Parathyroid adenoma (tissue), 2 donors: ENCODE results near the gene CCDC188.

Source experiments
- H2AFZ ChIP-seq: fragments of 300-600 bp; sonication (generic); one replicate; pipeline ENCODE4 v1.7.0; 2017; ENCODE audit warnings: antibody characterized with exemption, mild to moderate bottlenecking
- H3K27ac ChIP-seq: fragments of 300-600 bp; sonication (generic); one replicate; pipeline ENCODE4 v1.7.0; 2017
- H3K27me3 ChIP-seq: fragments of 300-600 bp; sonication (generic); one replicate; pipeline ENCODE4 v1.7.0; 2017; ENCODE audit warnings: low read length; ENCODE audit not compliant: control insufficient read depth, insufficient read depth
- H3K36me3 ChIP-seq: fragments of 300-600 bp; sonication (generic); one replicate; pipeline ENCODE4 v1.7.0; 2017; ENCODE audit warnings: low read length; ENCODE audit not compliant: control insufficient read depth, insufficient read depth
- H3K4me1 ChIP-seq: fragments of 300-600 bp; sonication (generic); one replicate; pipeline ENCODE4 v1.7.0; 2017; ENCODE audit warnings: control low read depth
- H3K4me2 ChIP-seq: fragments of 300-600 bp; sonication (generic); one replicate; pipeline ENCODE4 v1.7.0; 2017; ENCODE audit warnings: low read length
- H3K4me3 ChIP-seq: fragments of 300-600 bp; sonication (generic); one replicate; pipeline ENCODE4 v1.7.0; 2017; ENCODE audit warnings: low read depth, low read length
- H3K79me2 ChIP-seq: fragments of 300-600 bp; sonication (generic); one replicate; pipeline ENCODE4 v1.7.0; 2017; ENCODE audit warnings: control low read depth
- H3K9ac ChIP-seq: fragments of 300-600 bp; sonication (generic); one replicate; pipeline ENCODE4 v1.7.0; 2017; ENCODE audit warnings: mild to moderate bottlenecking
- H3K9me3 ChIP-seq: fragments of 300-600 bp; sonication (generic); one replicate; pipeline ENCODE4 v1.7.0; 2017; ENCODE audit warnings: low read length; ENCODE audit not compliant: control insufficient read depth
- CTCF ChIP-seq: fragments of 300-600 bp; sonication (generic); IDR thresholded peaks from one replicate; pipeline ENCODE4 v1.7.0; 2017; ENCODE audit warnings: antibody characterized with exemption, mild to moderate bottlenecking
- donor health status: primary hyperparathyroidism.

Gene CCDC188

GRCh38 chr22:20111045-20111688, 39.7 kb downstream of the CCDC188 start:
- H3K36me3 ChIP-seq: no peaks in the 10 kb centered on the region
- no peak overlapping the region for H3K9ac ChIP-seq
- no peaks in the 10 kb centered on the region for H3K79me2 ChIP-seq
- no peaks in the 10 kb centered on the region for H3K9me3 ChIP-seq
- H3K4me2 ChIP-seq: no peak overlapping the region
- TF ChIP-seq CTCF: no peak
- no peak overlapping the region for H3K27ac ChIP-seq
- H3K4me3 ChIP-seq: no peak overlapping the region
- H3K27me3 ChIP-seq: no peaks in the 10 kb centered on the region
- H2AFZ ChIP-seq: no peak overlapping the region
- no peaks in the 10 kb centered on the region for H3K4me1 ChIP-seq

GRCh38 chr22:20110359-20110985, 40.4 kb downstream of the CCDC188 start:
- Histone ChIP-seq H3K27ac (no peak overlapping the region), H3K27me3 (no peaks in the 10 kb centered on the region), H3K79me2 (no peaks in the 10 kb centered on the region), H3K9me3 (no peaks in the 10 kb centered on the region), H3K9ac (no peak overlapping the region), H2AFZ (no peak overlapping the region), H3K4me2 (no peak overlapping the region), H3K4me3 (no peak overlapping the region), H3K36me3 (no peaks in the 10 kb centered on the region), H3K4me1 (no peaks in the 10 kb centered on the region)
- TF ChIP-seq CTCF: no peak

GRCh38 chr22:20109411-20110358, 41.2 kb downstream of the CCDC188 start:
- TF ChIP-seq CTCF: no peak
- no peaks in the 10 kb centered on the region for H3K27me3 ChIP-seq
- H3K4me1 ChIP-seq: no peaks in the 10 kb centered on the region
- no peak overlapping the region for H3K9ac ChIP-seq
- H3K36me3 ChIP-seq: no peaks in the 10 kb centered on the region
- H3K9me3 ChIP-seq: no peaks in the 10 kb centered on the region
- no peak overlapping the region for H3K4me2 ChIP-seq
- H3K4me3 ChIP-seq: no peak overlapping the region
- H2AFZ ChIP-seq: no peak overlapping the region
- H3K79me2 ChIP-seq: no peaks in the 10 kb centered on the region
- no peak overlapping the region for H3K27ac ChIP-seq

GRCh38 chr22:20108757-20109230, 42.1 kb downstream of the CCDC188 start:
- Histone ChIP-seq H3K9ac (no peak overlapping the region), H3K79me2 (no peaks in the 10 kb centered on the region), H3K9me3 (no peaks in the 10 kb centered on the region), H3K4me3 (no peak overlapping the region), H2AFZ (no peak overlapping the region), H3K27me3 (no peaks in the 10 kb centered on the region), H3K27ac (no peak overlapping the region), H3K4me2 (no peak overlapping the region), H3K4me1 (no peaks in the 10 kb centered on the region), H3K36me3 (no peaks in the 10 kb centered on the region)
- TF ChIP-seq CTCF: no peak
